ENCODE results near the gene PHKA2.

Gene PHKA2

DNA sequence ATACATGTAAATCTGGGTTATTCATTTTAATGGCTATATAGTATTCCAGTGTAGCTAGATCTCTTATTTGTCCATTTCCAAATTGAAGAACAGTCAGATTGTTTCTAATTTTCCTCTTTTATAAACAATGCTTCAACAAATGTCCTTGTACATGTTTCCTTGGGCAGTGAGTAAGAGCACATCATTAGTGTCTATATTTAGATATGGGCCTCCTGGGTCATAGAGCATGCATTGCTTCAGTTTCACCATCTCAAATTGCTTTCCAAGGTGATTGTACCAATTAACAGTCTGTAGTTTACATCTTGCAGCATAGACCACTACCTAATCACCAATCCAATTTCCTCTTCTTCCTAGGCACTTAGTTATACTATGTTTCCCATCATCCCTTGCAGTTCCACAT lies 13.4 kb downstream of the PHKA2 start:
- TF ChIP-seq, protein P1, sequence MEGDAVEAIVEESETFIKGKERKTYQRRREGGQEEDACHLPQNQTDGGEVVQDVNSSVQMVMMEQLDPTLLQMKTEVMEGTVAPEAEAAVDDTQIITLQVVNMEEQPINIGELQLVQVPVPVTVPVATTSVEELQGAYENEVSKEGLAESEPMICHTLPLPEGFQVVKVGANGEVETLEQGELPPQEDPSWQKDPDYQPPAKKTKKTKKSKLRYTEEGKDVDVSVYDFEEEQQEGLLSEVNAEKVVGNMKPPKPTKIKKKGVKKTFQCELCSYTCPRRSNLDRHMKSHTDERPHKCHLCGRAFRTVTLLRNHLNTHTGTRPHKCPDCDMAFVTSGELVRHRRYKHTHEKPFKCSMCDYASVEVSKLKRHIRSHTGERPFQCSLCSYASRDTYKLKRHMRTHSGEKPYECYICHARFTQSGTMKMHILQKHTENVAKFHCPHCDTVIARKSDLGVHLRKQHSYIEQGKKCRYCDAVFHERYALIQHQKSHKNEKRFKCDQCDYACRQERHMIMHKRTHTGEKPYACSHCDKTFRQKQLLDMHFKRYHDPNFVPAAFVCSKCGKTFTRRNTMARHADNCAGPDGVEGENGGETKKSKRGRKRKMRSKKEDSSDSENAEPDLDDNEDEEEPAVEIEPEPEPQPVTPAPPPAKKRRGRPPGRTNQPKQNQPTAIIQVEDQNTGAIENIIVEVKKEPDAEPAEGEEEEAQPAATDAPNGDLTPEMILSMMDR (IDR thresholded peaks at IDR 0.05; ENCODE audit: unreplicated experiment in 3 of 3), result no peak
- H3K36me3 Mint-ChIP-seq (ENCODE audit: low read depth), result peaks cover 11% of the 10 kb centered on the region
- no peaks in the 10 kb centered on the region for H3K27me3 Mint-ChIP-seq (ENCODE audit: low read depth)
- H3K4me1 Mint-ChIP-seq, result peaks cover 30% of the 10 kb centered on the region
- H3K27ac Mint-ChIP-seq, result no peak overlapping the region
- peaks cover 12% of the 10 kb centered on the region for H3K9me3 Mint-ChIP-seq
- no peak overlapping the region for H3K4me3 Mint-ChIP-seq

- H3K4me1 Mint-ChIP-seq, result peaks cover 26% of the 10 kb centered on the region
These were observed 17.3 kb downstream of the PHKA2 start for GRCh38 chrX:18966624-18967023.

GRCh38 chrX:18964901-18965300 lies 19.0 kb downstream of the PHKA2 start:
- Mint-ChIP-seq H3K9me3 (peaks cover 17% of the 10 kb centered on the region), H3K4me1 (peaks cover 28% of the 10 kb centered on the region), H3K27me3 (ENCODE audit: low read depth) (no peaks in the 10 kb centered on the region), H3K27ac (peak overlapping the region in 2 of 3 experiments; percentile 26 to 44), H3K36me3 (ENCODE audit: low read depth) (no peaks in the 10 kb centered on the region), H3K4me3 (no peak overlapping the region)
- TF ChIP-seq, protein P1 (IDR thresholded peaks at IDR 0.05; ENCODE audit: unreplicated experiment in 3 of 3), result no peak

More at GRCh38 chrX:18966624-18967023, 17.3 kb downstream of the PHKA2 start:
- H3K4me3 Mint-ChIP-seq, result no peak overlapping the region
- H3K27me3 Mint-ChIP-seq (ENCODE audit: low read depth), result no peaks in the 10 kb centered on the region
- peak overlapping the region in 1 of 3 experiments; percentile 28 for H3K27ac Mint-ChIP-seq
- H3K9me3 Mint-ChIP-seq, result peaks cover 18% of the 10 kb centered on the region
- peaks cover 4% of the 10 kb centered on the region for H3K36me3 Mint-ChIP-seq (ENCODE audit: low read depth)
- TF ChIP-seq, protein P1 (IDR thresholded peaks at IDR 0.05; ENCODE audit: unreplicated experiment in 3 of 3), result no peak

- Mint-ChIP-seq H3K4me1 (peaks cover 28% of the 10 kb centered on the region), H3K27ac (peak overlapping the region; percentile 17 to 44 (median 38))
These were observed 19.9 kb downstream of the PHKA2 start for GRCh38 chrX:18964026-18964425.

DNA sequence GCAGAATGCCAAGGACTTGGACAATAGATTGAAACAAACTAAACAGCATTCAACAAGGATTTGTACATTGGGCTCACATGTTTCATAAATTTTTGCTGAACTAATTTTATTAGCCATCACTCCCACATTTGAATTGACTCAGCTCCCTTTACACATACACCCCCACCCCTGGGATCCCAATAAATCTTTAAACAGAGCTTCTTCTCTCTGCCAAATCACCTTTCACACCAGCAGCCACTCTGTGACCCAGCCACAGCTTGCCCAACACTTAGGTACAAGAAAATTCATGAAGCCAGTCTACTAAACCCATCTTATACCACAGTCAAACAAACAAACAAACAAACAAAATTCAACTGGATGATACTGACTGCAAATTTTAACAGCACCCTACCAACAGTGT lies 21.6 kb downstream of the PHKA2 start:
- Mint-ChIP-seq H3K4me1 (peaks cover 28% of the 10 kb centered on the region), H3K27ac (peak overlapping the region in 1 of 3 experiments; percentile 31), H3K36me3 (ENCODE audit: low read depth) (no peaks in the 10 kb centered on the region), H3K4me3 (no peak overlapping the region), H3K9me3 (peaks cover 17% of the 10 kb centered on the region), H3K27me3 (ENCODE audit: low read depth) (no peaks in the 10 kb centered on the region)
- TF ChIP-seq, protein P1 (IDR thresholded peaks at IDR 0.05; ENCODE audit: unreplicated experiment in 3 of 3), result no peak

More at GRCh38 chrX:18964026-18964425, 19.9 kb downstream of the PHKA2 start:
- TF ChIP-seq, protein P1 (IDR thresholded peaks at IDR 0.05; ENCODE audit: unreplicated experiment in 3 of 3), result no peak
- peaks cover 17% of the 10 kb centered on the region for H3K9me3 Mint-ChIP-seq
- no peak overlapping the region for H3K4me3 Mint-ChIP-seq
- H3K27me3 Mint-ChIP-seq (ENCODE audit: low read depth), result no peaks in the 10 kb centered on the region
- no peaks in the 10 kb centered on the region for H3K36me3 Mint-ChIP-seq (ENCODE audit: low read depth)

GRCh38 chrX:18961686-18962085 lies 22.2 kb downstream of the PHKA2 start:
- H3K27me3 Mint-ChIP-seq (ENCODE audit: low read depth), result no peaks in the 10 kb centered on the region
- peaks cover 17% of the 10 kb centered on the region for H3K9me3 Mint-ChIP-seq
- H3K4me3 Mint-ChIP-seq, result no peak overlapping the region
- TF ChIP-seq, protein P1 (IDR thresholded peaks at IDR 0.05; ENCODE audit: unreplicated experiment in 3 of 3), result no peak
- no peaks in the 10 kb centered on the region for H3K36me3 Mint-ChIP-seq (ENCODE audit: low read depth)
- peak overlapping the region in 2 of 3 experiments; percentile 31 to 69 for H3K27ac Mint-ChIP-seq
- peaks cover 22% of the 10 kb centered on the region for H3K4me1 Mint-ChIP-seq

Measured in nephron (organoid).